Measurements from ENCODE around the gene NRP1. TPM values are rescaled to one million over a fixed set of nuclear protein-coding genes. Genes with fewer than 3 reads are reported as not detected.

NRP1 gene
- total RNA-seq, 4 donors from 2014 or later, result 8.2 to 24.6 (median 18.7) TPM

- WGBS, 2 donors, result 81 to 83% methylated on average over 10 of the region's 10 CpGs
These were observed 188.1 kb downstream of the NRP1 start for GRCh38 chr10:33146189-33147012.

DNA sequence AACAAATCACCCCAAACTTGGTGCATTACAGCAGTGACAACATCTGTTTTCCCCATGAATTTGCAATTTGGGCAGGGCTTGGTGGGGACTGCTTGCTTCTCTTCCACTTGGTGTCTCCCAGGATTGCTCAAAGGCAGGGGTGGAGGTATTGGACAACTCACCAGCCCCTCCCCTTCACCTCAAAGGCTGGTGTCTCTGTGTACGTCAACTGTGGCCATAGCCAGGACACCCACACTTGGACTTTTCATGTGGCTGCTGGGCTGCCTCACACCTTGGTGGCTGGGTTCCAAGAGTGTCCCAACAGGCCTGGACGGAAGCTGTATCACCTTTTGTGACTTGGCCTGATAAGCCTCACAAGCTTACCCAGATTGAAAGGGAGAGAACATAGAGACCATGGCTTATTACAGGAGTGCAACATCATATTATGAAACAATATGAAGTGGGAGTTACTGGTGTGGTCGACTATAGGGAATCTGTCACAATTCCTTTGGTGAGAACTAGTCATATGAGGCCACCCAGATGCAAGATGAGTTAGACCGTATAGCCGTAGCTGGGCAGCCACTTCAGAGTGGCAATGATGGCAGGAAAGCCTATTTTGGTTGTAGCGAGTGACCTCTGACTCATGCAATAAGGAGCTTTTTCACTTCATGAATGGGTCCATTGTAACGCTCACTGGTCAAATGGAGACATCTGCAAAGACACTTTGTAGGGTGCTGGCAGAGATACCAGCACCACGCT lies 188.8 kb downstream of the NRP1 start:
- intact Hi-C loops (cut with DNase I; ENCODE audit: low total_unique reads), result no loop called here
- TF ChIP-seq POLR2A (IDR thresholded peaks at IDR 0.05) (no peak), CTCF (IDR thresholded peaks at IDR 0.05) (no peak)
- 81 to 84% methylated on average over 8 of the region's 8 CpGs for WGBS, 2 donors
- no peak overlapping the region for H3K4me3 ChIP-seq (ENCODE audit: low read depth, poor library complexity, severe bottlenecking)
- peak in 1 of 2 donors; percentile 46 for DNase-seq (ENCODE audit: low spot score in 2 of 2)

More at GRCh38 chr10:33146189-33147012, 188.1 kb downstream of the NRP1 start:
- intact Hi-C loops (cut with DNase I; ENCODE audit: low total_unique reads), result no loop called here
- no peak overlapping the region for H3K4me3 ChIP-seq (ENCODE audit: low read depth, poor library complexity, severe bottlenecking)
- DNase-seq (ENCODE audit: low spot score in 2 of 2), result peak in 1 of 2 donors; percentile 21
- no peak for TF ChIP-seq CTCF (IDR thresholded peaks at IDR 0.05)
- no peak for TF ChIP-seq POLR2A (IDR thresholded peaks at IDR 0.05)

- WGBS, 2 donors, result 57 to 68% methylated on average over 5 of the region's 5 CpGs
- no peak overlapping the region for H3K4me3 ChIP-seq (ENCODE audit: low read depth, poor library complexity, severe bottlenecking)
- DNase-seq (ENCODE audit: low spot score in 2 of 2), result peak in 1 of 2 donors; percentile 48
- intact Hi-C loops (cut with DNase I; ENCODE audit: low total_unique reads), result no loop called here
- no peak for TF ChIP-seq CTCF (IDR thresholded peaks at IDR 0.05)
- no peak for TF ChIP-seq POLR2A (IDR thresholded peaks at IDR 0.05)
These were observed 191.2 kb downstream of the NRP1 start for GRCh38 chr10:33143160-33143728.

GRCh38 chr10:33142295-33142694 lies 192.2 kb downstream of the NRP1 start:
- no peak overlapping the region for H3K4me3 ChIP-seq (ENCODE audit: low read depth, poor library complexity, severe bottlenecking)
- peak in 1 of 2 donors; percentile 59 for DNase-seq (ENCODE audit: low spot score in 2 of 2)
- TF ChIP-seq POLR2A (IDR thresholded peaks at IDR 0.05) (no peak), CTCF (IDR thresholded peaks at IDR 0.05) (no peak)
- WGBS, 2 donors, result 67 to 90% methylated on average over 4 of the region's 4 CpGs
- intact Hi-C loops (cut with DNase I; ENCODE audit: low total_unique reads), result no loop called here

- 93 to 100% methylated on average over 3 of the region's 3 CpGs for WGBS, 2 donors
- intact Hi-C loops (cut with DNase I; ENCODE audit: low total_unique reads), result no loop called here
- peak in 1 of 2 donors; percentile 23 for DNase-seq (ENCODE audit: low spot score in 2 of 2)
- TF ChIP-seq CTCF (IDR thresholded peaks at IDR 0.05), result no peak
- no peak for TF ChIP-seq POLR2A (IDR thresholded peaks at IDR 0.05)
- no peak overlapping the region for H3K4me3 ChIP-seq (ENCODE audit: low read depth, poor library complexity, severe bottlenecking)
These were observed 193.2 kb downstream of the NRP1 start for GRCh38 chr10:33141251-33141650.

Measured in lower leg skin (tissue), 4 donors.